ENCODE measurements around the gene CYB5A. TPM values are rescaled to one million over a fixed set of nuclear protein-coding genes. Genes with fewer than 3 reads are reported as not detected.
"Not testable (repeated sequence)": the region's sequence is repeated elsewhere in the genome, so short reads cannot be mapped to it uniquely, and the experiment has no call there.

CYB5A gene
- 25.6 TPM for polyA plus RNA-seq (2013, experiment 1 of 4)
- polyA plus RNA-seq (2013, experiment 2 of 4): 28.1 TPM
- 28.5 TPM for polyA plus RNA-seq (2013, experiment 3 of 4)
- 30.0 TPM for polyA plus RNA-seq (2013, experiment 4 of 4)

GRCh38 chr18:74291771-74292540 is at the start of gene CYB5A:
CYB5A (minus strand) TSS chr18:74291963; CDS start chr18:74291875, 88 bp downstream.
- H3K27me3 ChIP-seq (ENCODE audit: control insufficient read depth, insufficient read depth, low read length, poor library complexity, severe bottlenecking): peaks cover 13% of the 10 kb centered on the region
- H3K9me3 ChIP-seq (ENCODE audit: control insufficient read depth, low read length): no peaks in the 10 kb centered on the region
- H3K36me3 ChIP-seq (ENCODE audit: control insufficient read depth, insufficient read depth, low read length): no peaks in the 10 kb centered on the region
- H3K4me3 ChIP-seq (ENCODE audit: insufficient read depth, low read depth, low read length): peak within 1 kb of the TSS; percentile 77
- 4% methylated on average over 68 of the region's 68 CpGs for WGBS, 2 experiments
- H3K27ac ChIP-seq (ENCODE audit: insufficient read depth, low read depth, low read length, poor library complexity, severe bottlenecking): no peak within 1 kb of the TSS
- no peaks in the 10 kb centered on the region for H3K4me1 ChIP-seq (ENCODE audit: control insufficient read depth, insufficient read depth, low read length)

- Histone ChIP-seq H3K9me3 (ENCODE audit: control insufficient read depth, low read length) (no peaks in the 10 kb centered on the region), H3K27me3 (ENCODE audit: control insufficient read depth, insufficient read depth, low read length, poor library complexity, severe bottlenecking) (no peaks in the 10 kb centered on the region), H3K4me3 (ENCODE audit: insufficient read depth, low read depth, low read length) (no peak overlapping the region), H3K4me1 (ENCODE audit: control insufficient read depth, insufficient read depth, low read length) (no peaks in the 10 kb centered on the region), H3K36me3 (ENCODE audit: control insufficient read depth, insufficient read depth, low read length) (no peaks in the 10 kb centered on the region), H3K27ac (ENCODE audit: insufficient read depth, low read depth, low read length, poor library complexity, severe bottlenecking) (no peak overlapping the region)
- WGBS, 2 experiments: 94 to 100% methylated on average over 1 of the region's 1 CpG
Observed at GRCh38 chr18:74337912-74338309, 46.1 kb upstream of the CYB5A start.

- Histone ChIP-seq H3K36me3 (ENCODE audit: control insufficient read depth, insufficient read depth, low read length) (no peaks in the 10 kb centered on the region), H3K9me3 (ENCODE audit: control insufficient read depth, low read length) (no peaks in the 10 kb centered on the region), H3K4me1 (ENCODE audit: control insufficient read depth, insufficient read depth, low read length) (no peaks in the 10 kb centered on the region), H3K27ac (ENCODE audit: insufficient read depth, low read depth, low read length, poor library complexity, severe bottlenecking) (no peak overlapping the region), H3K4me3 (ENCODE audit: insufficient read depth, low read depth, low read length) (no peak overlapping the region), H3K27me3 (ENCODE audit: control insufficient read depth, insufficient read depth, low read length, poor library complexity, severe bottlenecking) (no peaks in the 10 kb centered on the region)
- 98% methylated on average over 4 to 5 of the region's 5 CpGs for WGBS, 2 experiments
Observed at GRCh38 chr18:74337155-74337911, 45.6 kb upstream of the CYB5A start.

- Histone ChIP-seq H3K9me3 (ENCODE audit: control insufficient read depth, low read length) (no peaks in the 10 kb centered on the region), H3K4me3 (ENCODE audit: insufficient read depth, low read depth, low read length) (no peak overlapping the region), H3K36me3 (ENCODE audit: control insufficient read depth, insufficient read depth, low read length) (no peaks in the 10 kb centered on the region), H3K27ac (ENCODE audit: insufficient read depth, low read depth, low read length, poor library complexity, severe bottlenecking) (no peak overlapping the region), H3K4me1 (ENCODE audit: control insufficient read depth, insufficient read depth, low read length) (no peaks in the 10 kb centered on the region), H3K27me3 (ENCODE audit: control insufficient read depth, insufficient read depth, low read length, poor library complexity, severe bottlenecking) (no peaks in the 10 kb centered on the region)
Observed at GRCh38 chr18:74336656-74337055, 44.9 kb upstream of the CYB5A start.

GRCh38 chr18:74334242-74334893 is 42.6 kb upstream of the CYB5A start:
- Histone ChIP-seq H3K4me1 (ENCODE audit: control insufficient read depth, insufficient read depth, low read length) (no peaks in the 10 kb centered on the region), H3K4me3 (ENCODE audit: insufficient read depth, low read depth, low read length) (no peak overlapping the region), H3K27me3 (ENCODE audit: control insufficient read depth, insufficient read depth, low read length, poor library complexity, severe bottlenecking) (no peaks in the 10 kb centered on the region), H3K36me3 (ENCODE audit: control insufficient read depth, insufficient read depth, low read length) (no peaks in the 10 kb centered on the region), H3K27ac (ENCODE audit: insufficient read depth, low read depth, low read length, poor library complexity, severe bottlenecking) (no peak overlapping the region), H3K9me3 (ENCODE audit: control insufficient read depth, low read length) (no peaks in the 10 kb centered on the region)

- WGBS, 2 experiments: 71 to 76% methylated on average over 1 of the region's 1 CpG
- Histone ChIP-seq H3K36me3 (ENCODE audit: control insufficient read depth, insufficient read depth, low read length) (no peaks in the 10 kb centered on the region), H3K4me1 (ENCODE audit: control insufficient read depth, insufficient read depth, low read length) (no peaks in the 10 kb centered on the region), H3K27ac (ENCODE audit: insufficient read depth, low read depth, low read length, poor library complexity, severe bottlenecking) (no peak overlapping the region), H3K27me3 (ENCODE audit: control insufficient read depth, insufficient read depth, low read length, poor library complexity, severe bottlenecking) (no peaks in the 10 kb centered on the region), H3K4me3 (ENCODE audit: insufficient read depth, low read depth, low read length) (no peak overlapping the region), H3K9me3 (ENCODE audit: control insufficient read depth, low read length) (no peaks in the 10 kb centered on the region)
Observed at GRCh38 chr18:74333091-74333490, 41.3 kb upstream of the CYB5A start.

- H3K9me3 ChIP-seq (ENCODE audit: control insufficient read depth, low read length): no peaks in the 10 kb centered on the region
- no peaks in the 10 kb centered on the region for H3K4me1 ChIP-seq (ENCODE audit: control insufficient read depth, insufficient read depth, low read length)
- H3K27ac ChIP-seq (ENCODE audit: insufficient read depth, low read depth, low read length, poor library complexity, severe bottlenecking): no peak overlapping the region
- H3K36me3 ChIP-seq (ENCODE audit: control insufficient read depth, insufficient read depth, low read length): no peaks in the 10 kb centered on the region
- WGBS, 2 experiments: 75 to 79% methylated on average over 2 of the region's 2 CpGs
- H3K27me3 ChIP-seq (ENCODE audit: control insufficient read depth, insufficient read depth, low read length, poor library complexity, severe bottlenecking): no peaks in the 10 kb centered on the region
- H3K4me3 ChIP-seq (ENCODE audit: insufficient read depth, low read depth, low read length): no peak overlapping the region
Observed at GRCh38 chr18:74331404-74331803, 39.6 kb upstream of the CYB5A start.

- no peak overlapping the region for H3K27ac ChIP-seq (ENCODE audit: insufficient read depth, low read depth, low read length, poor library complexity, severe bottlenecking)
- H3K36me3 ChIP-seq (ENCODE audit: control insufficient read depth, insufficient read depth, low read length): no peaks in the 10 kb centered on the region
- H3K4me3 ChIP-seq (ENCODE audit: insufficient read depth, low read depth, low read length): no peak overlapping the region
- H3K27me3 ChIP-seq (ENCODE audit: control insufficient read depth, insufficient read depth, low read length, poor library complexity, severe bottlenecking): no peaks in the 10 kb centered on the region
- H3K4me1 ChIP-seq (ENCODE audit: control insufficient read depth, insufficient read depth, low read length): no peaks in the 10 kb centered on the region
- H3K9me3 ChIP-seq (ENCODE audit: control insufficient read depth, low read length): no peaks in the 10 kb centered on the region
- WGBS, 2 experiments: 88 to 96% methylated on average over 1 of the region's 1 CpG
Observed at GRCh38 chr18:74329688-74330205, 38.0 kb upstream of the CYB5A start.

GRCh38 chr18:74328206-74328605 is 36.4 kb upstream of the CYB5A start:
- Histone ChIP-seq H3K36me3 (ENCODE audit: control insufficient read depth, insufficient read depth, low read length) (no peaks in the 10 kb centered on the region), H3K4me3 (ENCODE audit: insufficient read depth, low read depth, low read length) (no peak overlapping the region), H3K9me3 (ENCODE audit: control insufficient read depth, low read length) (no peaks in the 10 kb centered on the region), H3K27ac (ENCODE audit: insufficient read depth, low read depth, low read length, poor library complexity, severe bottlenecking) (no peak overlapping the region), H3K4me1 (ENCODE audit: control insufficient read depth, insufficient read depth, low read length) (no peaks in the 10 kb centered on the region), H3K27me3 (ENCODE audit: control insufficient read depth, insufficient read depth, low read length, poor library complexity, severe bottlenecking) (no peaks in the 10 kb centered on the region)
- WGBS, 2 experiments: 92 to 93% methylated on average over 1 to 2 of the region's 2 CpGs

- 82 to 87% methylated on average over 2 to 3 of the region's 3 CpGs for WGBS, 2 experiments
- not testable (repeated sequence) for H3K4me1 ChIP-seq (ENCODE audit: control insufficient read depth, insufficient read depth, low read length); H3K27me3 ChIP-seq (ENCODE audit: control insufficient read depth, insufficient read depth, low read length, poor library complexity, severe bottlenecking); H3K4me3 ChIP-seq (ENCODE audit: insufficient read depth, low read depth, low read length); H3K36me3 ChIP-seq (ENCODE audit: control insufficient read depth, insufficient read depth, low read length); H3K9me3 ChIP-seq (ENCODE audit: control insufficient read depth, low read length); H3K27ac ChIP-seq (ENCODE audit: insufficient read depth, low read depth, low read length, poor library complexity, severe bottlenecking)
Observed at GRCh38 chr18:74326791-74327190, 35.0 kb upstream of the CYB5A start.

All from ectodermal cell (in vitro differentiated cells).